Common myeloid progenitor, CD34-positive (primary cell): ENCODE measurements around the gene CHKA.

ENCODE experiments used
- CTCF ChIA-PET: fragments of 350-600 bp; sonication (Branson Sonifier 250); formaldehyde crosslinking; loops from one replicate; lab custom pipeline; 2021; ENCODE audit warnings: antibody characterized with exemption; lab: Charles Lee
- POLR2A ChIA-PET: fragments of 350-600 bp; sonication (Branson Sonifier 250); formaldehyde crosslinking; loops from one replicate; lab custom pipeline; 2021; ENCODE audit warnings: antibody characterized with exemption; lab: Charles Lee
- DNase-seq, 3 donors: peaks; one replicate each; pipeline versions ENCODE4 v3.0.0 to v3.0.0-alpha.2; 2013
- H3K27ac ChIP-seq, 2 experiments: 1 replicate in 1 of 2; 2 replicates in 1 of 2; pipeline ENCODE4 v1.7.0; 2013; ENCODE audit warnings: inconsistent platforms in 2 of 2, low read length in 2 of 2, mild to moderate bottlenecking in 2 of 2, low read depth in 1 of 2, moderate library complexity in 1 of 2; ENCODE audit not compliant: severe bottlenecking in 2 of 2, insufficient read depth in 1 of 2, poor library complexity in 1 of 2
- H3K27me3 ChIP-seq, 5 experiments: replicated peaks in 2 of 5; 1 replicate in 3 of 5; 2 replicates in 2 of 5; pipeline versions ENCODE4 v1.6.1 to v1.7.0; 2013; ENCODE audit warnings: low read length in 4 of 5, mild to moderate bottlenecking in 2 of 5, moderate library complexity in 2 of 5, inconsistent platforms in 1 of 5; ENCODE audit not compliant: insufficient read depth in 5 of 5, control insufficient read depth in 4 of 5
- H3K36me3 ChIP-seq, 4 experiments: 1 replicate in 2 of 4; 2 replicates in 2 of 4; pipeline versions ENCODE4 v1.6.1 to v1.7.0; 2013; ENCODE audit warnings: low read length in 3 of 4, control low read depth in 1 of 4, mild to moderate bottlenecking in 1 of 4; ENCODE audit not compliant: control insufficient read depth in 4 of 4, insufficient read depth in 4 of 4
- H3K4me1 ChIP-seq, 4 experiments: 1 replicate in 3 of 4; 2 replicates in 1 of 4; pipeline versions ENCODE4 v1.6.1 to v1.7.1; 2013; ENCODE audit warnings: low read length in 3 of 4, mild to moderate bottlenecking in 3 of 4, control low read depth in 1 of 4, inconsistent platforms in 1 of 4, moderate library complexity in 1 of 4; ENCODE audit not compliant: control insufficient read depth in 4 of 4, insufficient read depth in 4 of 4; ENCODE audit errors: control extremely low read depth in 1 of 4
- H3K4me3 ChIP-seq, 7 experiments: 1 replicate in 4 of 7; 2 replicates in 3 of 7; pipeline versions ENCODE4 v1.5.1 to v1.7.0; 2013; ENCODE audit warnings: mild to moderate bottlenecking in 7 of 7, low read length in 6 of 7, moderate library complexity in 6 of 7, inconsistent platforms in 2 of 7, low read depth in 2 of 7, control low read depth in 1 of 7; ENCODE audit not compliant: insufficient read depth in 4 of 7, control insufficient read depth in 1 of 7; ENCODE audit errors: extremely low read depth in 1 of 7
- H3K9me3 ChIP-seq, 5 experiments: 1 replicate in 4 of 5; 2 replicates in 1 of 5; pipeline versions ENCODE4 v1.6.1 to v1.7.1; 2013; ENCODE audit warnings: low read length in 4 of 5, mild to moderate bottlenecking in 2 of 5, inconsistent platforms in 1 of 5, low read depth in 1 of 5, moderate library complexity in 1 of 5; ENCODE audit not compliant: control insufficient read depth in 4 of 5, insufficient read depth in 2 of 5; ENCODE audit errors: control extremely low read depth in 1 of 5
- WGBS: methylation state at CpG from one replicate; pipeline ENCODE4 v1.1.5; 2013; ENCODE audit not compliant: insufficient coverage; 5-methylcytosine and 5-hydroxymethylcytosine counted together

Gene CHKA

DNA sequence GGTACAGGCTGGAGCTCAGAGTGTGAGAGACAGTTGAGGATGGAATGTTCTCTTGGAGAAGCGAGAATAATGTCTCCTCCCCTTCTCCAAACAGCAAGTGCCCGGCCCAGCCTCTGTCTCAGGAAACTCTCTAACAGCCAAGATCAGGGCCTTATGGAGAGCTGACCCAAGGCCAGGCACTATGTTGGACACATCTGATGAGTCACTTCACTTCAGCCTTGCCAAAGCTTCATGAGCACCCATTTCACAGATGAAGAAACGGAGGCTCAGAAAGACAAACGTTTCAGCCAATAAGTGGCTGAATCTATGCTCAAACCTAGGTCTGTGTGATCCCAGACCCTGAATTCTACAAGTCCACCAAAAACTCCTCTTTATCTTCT is 22.1 kb upstream of the CHKA start:
- DNase-seq: no peak
- Histone ChIP-seq H3K27ac (no peak overlapping the region), H3K4me1 (peaks cover 6 to 73% (median 63%) of the 10 kb centered on the region in 4 experiments), H3K4me3 (no peak overlapping the region), H3K36me3 (no peaks in the 10 kb centered on the region), H3K9me3 (no peaks in the 10 kb centered on the region), H3K27me3 (no peaks in the 10 kb centered on the region)
- ChIA-PET CTCF (interaction anchor here (1.2 kb wide), 1 partner anchor 62 kb away, joined by 3 read pairs; no protein-coding TSS in a partner anchor), POLR2A (no interaction called here)
- 90% methylated on average over 3 of the region's 4 CpGs for WGBS

DNA sequence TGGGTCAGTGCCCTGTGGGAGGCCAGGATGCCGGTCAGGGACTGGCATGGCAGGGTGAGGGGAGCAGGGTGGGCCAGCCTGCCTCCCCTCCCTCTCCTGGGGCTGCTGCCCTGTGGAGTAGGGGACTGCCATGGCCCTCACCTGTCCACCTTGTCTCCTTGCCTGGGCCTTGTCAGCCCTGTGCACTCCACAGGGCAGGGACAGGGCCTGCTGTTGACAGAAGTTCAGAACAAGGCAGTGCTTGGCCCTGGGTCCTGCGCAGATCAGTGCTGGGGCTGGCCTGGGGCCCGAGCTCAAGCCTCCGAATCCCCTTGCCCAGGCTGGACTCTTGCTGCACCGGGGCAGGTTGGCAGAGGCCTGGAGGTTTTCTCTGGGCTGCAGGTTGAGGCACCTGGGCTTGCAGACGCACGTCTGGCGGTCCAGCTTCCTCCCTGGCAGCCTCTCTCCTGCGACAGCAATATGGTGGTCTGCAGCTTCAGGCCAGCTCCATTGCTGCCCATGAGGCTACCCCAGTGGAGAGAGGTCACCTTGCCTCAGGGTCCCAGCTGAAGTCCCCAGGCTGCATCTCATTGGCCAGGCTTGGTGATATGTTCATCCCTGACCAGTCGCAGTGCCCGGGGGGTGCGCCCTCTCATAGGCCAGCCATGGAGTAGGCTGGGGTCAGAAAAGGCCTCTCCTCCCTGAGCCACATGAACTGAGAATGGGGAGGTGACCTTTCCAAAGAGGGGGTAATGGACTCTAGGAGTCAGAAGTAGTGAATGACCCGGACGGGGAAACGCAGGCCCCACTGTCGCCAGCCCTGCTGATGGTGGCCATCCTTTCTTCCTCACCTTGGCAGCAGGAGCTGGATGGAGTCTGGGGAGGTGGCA is 21.5 kb upstream of the CHKA start:
- peaks cover 6 to 75% (median 63%) of the 10 kb centered on the region in 4 experiments for H3K4me1 ChIP-seq
- ChIA-PET POLR2A (interaction anchor here (0.6 kb wide), 1 partner anchor 25 kb away, joined by 3 read pairs; no protein-coding TSS in a partner anchor), CTCF (interaction anchor here (1.0 to 1.3 kb wide), 4 partner anchors 10 to 134 kb away, joined by 3 to 5 read pairs (median 4); no protein-coding TSS in a partner anchor)
- H3K4me3 ChIP-seq: peak overlapping the region in 4 of 7 experiments; percentile 13 to 43 (median 35)
- H3K9me3 ChIP-seq: no peaks in the 10 kb centered on the region
- no peak overlapping the region for H3K27ac ChIP-seq
- no peaks in the 10 kb centered on the region for H3K27me3 ChIP-seq
- WGBS: 87% methylated on average over 14 of the region's 16 CpGs
- no peaks in the 10 kb centered on the region for H3K36me3 ChIP-seq
- DNase-seq: no peak

DNA sequence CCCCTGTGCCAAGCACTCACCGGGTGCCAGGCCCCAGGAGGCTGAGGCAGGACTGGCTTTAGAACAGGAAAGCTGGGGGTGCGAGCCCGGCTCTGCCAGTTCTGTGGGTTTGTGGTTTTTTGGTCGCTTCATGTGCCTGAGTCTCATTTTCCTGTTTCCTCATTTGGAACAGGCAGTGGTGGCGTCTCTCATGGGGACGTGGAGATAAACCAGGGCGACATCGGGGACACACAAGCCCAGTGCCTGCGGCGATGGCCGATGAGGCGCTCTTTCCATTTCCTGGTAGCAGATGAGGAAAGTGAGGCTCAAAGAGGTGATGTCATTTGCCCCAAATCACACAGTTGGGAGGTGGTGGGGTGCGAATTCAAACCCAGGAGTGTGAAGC is 20.8 kb upstream of the CHKA start:
- peak; percentile 86 to 94 (median 93) for DNase-seq
- ChIA-PET CTCF (interaction anchor here (0.7 to 1.3 kb wide), 6 partner anchors 10 to 133 kb away, joined by 3 to 5 read pairs (median 4); no protein-coding TSS in a partner anchor), POLR2A (interaction anchor here (0.6 kb wide), 1 partner anchor 24 kb away, joined by 3 read pairs; no protein-coding TSS in a partner anchor)
- H3K27me3 ChIP-seq: no peaks in the 10 kb centered on the region
- no peak overlapping the region for H3K27ac ChIP-seq
- 0% methylated on average over 10 of the region's 13 CpGs for WGBS
- peaks cover 6 to 68% (median 57%) of the 10 kb centered on the region in 4 experiments for H3K4me1 ChIP-seq
- H3K36me3 ChIP-seq: no peaks in the 10 kb centered on the region
- H3K4me3 ChIP-seq: peak overlapping the region in 4 of 7 experiments; percentile 23 to 43 (median 35)
- H3K9me3 ChIP-seq: no peaks in the 10 kb centered on the region

DNA sequence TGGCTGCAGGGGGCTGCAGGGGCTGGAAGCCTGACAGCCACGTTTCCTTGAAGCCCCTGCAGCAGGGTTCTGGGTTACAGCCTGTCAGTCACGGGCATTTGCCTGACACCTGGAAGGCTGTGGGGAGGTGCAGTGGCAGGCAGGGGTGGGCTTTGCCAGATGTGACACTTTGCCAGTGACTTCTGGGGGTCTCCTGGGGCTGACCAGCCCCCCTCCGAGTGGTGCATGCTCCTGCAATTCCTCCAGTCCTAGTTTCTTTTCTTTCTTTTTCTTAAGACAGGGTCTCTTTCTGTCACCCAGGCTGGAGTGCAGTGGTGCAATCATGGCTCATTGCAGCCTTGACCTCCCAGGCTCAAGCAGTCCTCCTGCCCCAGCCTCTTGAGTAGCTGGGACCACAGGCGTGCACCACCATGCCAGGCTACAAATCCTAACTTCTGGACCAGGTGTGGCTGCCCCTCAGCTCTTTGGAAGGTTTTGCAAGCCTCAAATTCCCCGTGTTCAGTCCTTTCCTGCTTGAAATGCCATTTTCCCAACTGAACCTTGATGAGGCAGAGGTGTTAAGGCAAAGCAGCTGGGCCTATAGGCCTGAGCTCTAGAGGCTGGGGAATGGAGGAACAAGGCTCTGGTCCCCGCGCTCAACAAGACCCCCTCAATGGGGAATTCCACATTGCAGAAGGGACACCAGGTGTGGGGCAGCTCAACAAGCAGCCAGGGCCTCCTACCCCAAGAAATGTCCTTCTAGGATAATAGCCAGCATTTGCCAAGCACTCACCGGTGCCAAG is 20.2 kb upstream of the CHKA start:
- no peaks in the 10 kb centered on the region for H3K9me3 ChIP-seq
- DNase-seq: no peak
- CTCF ChIA-PET: interaction anchor here (0.7 to 1.3 kb wide), 6 partner anchors 10 to 132 kb away, joined by 3 to 5 read pairs (median 4); no protein-coding TSS in a partner anchor
- no peaks in the 10 kb centered on the region for H3K27me3 ChIP-seq
- peaks cover 6 to 62% (median 51%) of the 10 kb centered on the region in 4 experiments for H3K4me1 ChIP-seq
- 22% methylated on average over 8 of the region's 8 CpGs for WGBS
- POLR2A ChIA-PET: interaction anchor here (0.6 kb wide), 1 partner anchor 24 kb away, joined by 3 read pairs; no protein-coding TSS in a partner anchor
- peak overlapping the region in 4 of 7 experiments; percentile 23 to 43 (median 35) for H3K4me3 ChIP-seq
- no peaks in the 10 kb centered on the region for H3K36me3 ChIP-seq
- H3K27ac ChIP-seq: no peak overlapping the region

DNA sequence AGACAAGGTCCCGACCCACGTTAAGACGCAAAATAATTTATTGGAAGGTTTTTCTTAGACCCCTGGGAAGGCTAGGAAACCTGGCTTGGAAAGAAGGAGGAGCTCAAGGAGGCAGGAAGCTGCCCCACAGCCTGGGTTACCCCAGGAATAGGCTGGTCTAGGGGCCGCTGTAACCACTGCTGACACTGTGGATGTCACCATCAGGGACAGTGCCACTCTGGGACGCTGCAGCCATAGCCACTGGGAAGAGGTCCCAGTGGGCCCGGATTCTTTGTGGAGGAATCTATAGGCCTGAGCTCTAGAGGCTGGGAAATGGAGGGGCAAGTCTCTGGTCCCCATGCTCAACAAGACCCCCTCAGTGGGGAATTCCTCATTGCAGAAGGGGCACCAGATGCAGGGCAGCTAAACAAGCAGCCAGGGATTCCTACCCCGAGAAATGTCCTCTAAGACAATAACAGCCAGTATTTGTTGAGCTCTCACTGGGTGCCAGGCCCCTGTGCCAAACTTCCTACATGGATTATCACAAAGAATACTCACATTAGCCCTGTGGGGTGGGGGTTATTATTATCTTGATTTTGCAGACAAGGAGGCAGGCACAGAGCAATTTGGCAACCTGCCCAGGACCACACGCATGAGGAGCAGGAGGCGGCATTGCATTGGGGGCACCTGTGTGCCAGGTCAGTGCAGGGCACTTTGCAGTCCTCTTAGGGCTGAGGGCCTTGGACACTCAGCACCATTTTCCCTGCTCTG is 19.5 kb upstream of the CHKA start:
- peak; percentile 46 to 78 (median 73) for DNase-seq
- no peaks in the 10 kb centered on the region for H3K27me3 ChIP-seq
- no peak overlapping the region for H3K27ac ChIP-seq
- 4% methylated on average over 3 of the region's 9 CpGs for WGBS
- H3K9me3 ChIP-seq: no peaks in the 10 kb centered on the region
- peaks cover 6 to 56% (median 45%) of the 10 kb centered on the region in 4 experiments for H3K4me1 ChIP-seq
- H3K36me3 ChIP-seq: no peaks in the 10 kb centered on the region
- H3K4me3 ChIP-seq: peak overlapping the region in 4 of 7 experiments; percentile 8 to 15 (median 10)
- CTCF ChIA-PET: interaction anchor here (0.6 to 1.2 kb wide), 3 partner anchors 13 to 17 kb away, joined by 3 to 4 read pairs (median 3); no protein-coding TSS in a partner anchor
- POLR2A ChIA-PET: no interaction called here

DNA sequence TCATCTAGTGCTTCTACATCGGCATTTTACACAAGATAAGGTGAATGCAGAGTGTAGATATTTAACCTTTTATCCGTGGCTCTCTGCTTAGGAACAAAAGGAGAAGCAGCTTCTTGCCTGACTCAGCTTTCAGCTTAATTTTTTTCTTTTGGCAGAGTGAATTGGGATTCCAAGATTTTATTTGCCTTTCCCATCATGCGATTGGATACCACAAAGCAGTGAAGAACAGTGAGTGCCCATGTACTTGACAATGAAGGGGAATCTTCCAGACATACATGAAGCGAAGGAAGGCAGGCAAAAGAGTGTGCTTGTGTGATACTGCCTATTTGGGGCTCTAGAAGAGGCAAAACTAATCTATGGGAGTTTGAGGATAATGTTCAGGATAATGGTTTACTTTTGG is 17.0 kb upstream of the CHKA start:
- CTCF ChIA-PET: interaction anchor here (0.6 to 1.3 kb wide), 3 partner anchors 11 to 160 kb away, joined by 3 to 4 read pairs (median 3); no protein-coding TSS in a partner anchor
- WGBS: 81% methylated on average over 3 of the region's 4 CpGs
- peaks cover 6 to 37% (median 36%) of the 10 kb centered on the region in 4 experiments for H3K4me1 ChIP-seq
- DNase-seq: no peak
- no peak overlapping the region for H3K4me3 ChIP-seq
- H3K27ac ChIP-seq: no peak overlapping the region
- H3K36me3 ChIP-seq: no peaks in the 10 kb centered on the region
- no peaks in the 10 kb centered on the region for H3K27me3 ChIP-seq
- peaks cover 0 to 5% (median 3%) of the 10 kb centered on the region in 5 experiments for H3K9me3 ChIP-seq
- POLR2A ChIA-PET: no interaction called here
